ENCODE data around the gene EVI5.

EVI5 gene

DNA sequence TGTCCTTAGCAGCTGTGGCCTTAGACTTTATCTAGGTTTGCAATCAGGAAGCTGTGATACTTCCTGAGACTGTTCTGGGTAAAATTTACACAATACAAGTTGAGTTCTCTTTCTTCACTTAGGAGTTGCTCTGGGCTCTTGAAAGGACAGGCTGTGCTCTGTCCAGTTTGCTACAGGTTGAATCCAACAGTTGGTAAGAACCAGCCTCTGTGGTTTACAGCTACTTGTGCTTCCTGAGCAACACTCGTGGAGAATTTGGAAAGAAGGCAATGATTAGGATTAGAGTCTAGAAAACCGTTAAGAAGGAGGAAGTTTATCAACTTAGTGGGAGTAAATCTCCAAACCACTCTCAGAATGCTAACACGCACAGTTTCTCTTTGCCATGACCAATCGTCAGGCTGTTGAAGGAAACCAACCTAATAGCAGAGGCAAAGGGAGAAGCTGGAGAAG is 325.0 kb downstream of the EVI5 start:
- DNase-seq (ENCODE audit: low read depth in 2 of 2) = no peak
